Activated CD4-positive, alpha-beta T cell treated with anti-CD3 and anti-CD28 coated beads, Interleukin-2, amount 10 ng/mL, durations not matched to agents 24 days and 14 days (primary cell): Measurements from ENCODE around the gene ZNF354B. TPM values are rescaled to one million over a fixed set of nuclear protein-coding genes. Genes with fewer than 3 reads are reported as not detected.
"Not testable (repeated sequence)": the region's sequence is repeated elsewhere in the genome, so short reads cannot be mapped to it uniquely, and the experiment has no call there.

ENCODE experiments used
- DNase-seq: peaks from one replicate; pipeline ENCODE4 v3.0.0; 2022
- H3K27ac Mint-ChIP-seq: one replicate; pipeline ENCODE4 v1.8.0; 2022; ENCODE audit warnings: mild to moderate bottlenecking, mixed read lengths
- H3K27me3 Mint-ChIP-seq: one replicate; pipeline ENCODE4 v1.8.0; 2022; ENCODE audit warnings: mixed read lengths
- H3K36me3 Mint-ChIP-seq: one replicate; pipeline ENCODE4 v1.8.0; 2022; ENCODE audit warnings: low read depth, mild to moderate bottlenecking, mixed read lengths
- H3K4me1 Mint-ChIP-seq: one replicate; pipeline ENCODE4 v1.8.0; 2021; ENCODE audit warnings: mixed read lengths
- H3K4me3 Mint-ChIP-seq: one replicate; pipeline ENCODE4 v1.8.0; 2022; ENCODE audit warnings: mild to moderate bottlenecking, moderate library complexity, mixed read lengths
- H3K9me3 Mint-ChIP-seq: one replicate; pipeline ENCODE4 v1.8.0; 2021; ENCODE audit warnings: mixed read lengths
- intact Hi-C: fragments of 100-400 bp; cut with micrococcal nuclease; formaldehyde crosslinking; loops from one replicate; pipeline ENCODE4 v1.15.1; 2023
- total RNA-seq: library from RNA; stranded (reverse); gene quantifications from 2 replicates; pipeline ENCODE4 v1.2.3, GENCODE V29; 2022

ZNF354B gene
- total RNA-seq, 1 donor from 2014 or later, result 17.0 TPM

GRCh38 chr5:178851951-178852350, 7.8 kb upstream of the ZNF354B start:
- Mint-ChIP-seq H3K9me3 (peaks cover 6% of the 10 kb centered on the region), H3K4me1 (no peaks in the 10 kb centered on the region), H3K27me3 (no peaks in the 10 kb centered on the region), H3K36me3 (no peaks in the 10 kb centered on the region), H3K27ac (no peak overlapping the region), H3K4me3 (no peak overlapping the region)
- intact Hi-C loops, result no loop called here
- no peak for DNase-seq

- intact Hi-C loops, result no loop called here
- DNase-seq, result no peak
- H3K4me1 Mint-ChIP-seq, result no peaks in the 10 kb centered on the region
- no peak overlapping the region for H3K27ac Mint-ChIP-seq
- no peaks in the 10 kb centered on the region for H3K36me3 Mint-ChIP-seq
- peaks cover 6% of the 10 kb centered on the region for H3K9me3 Mint-ChIP-seq
- H3K4me3 Mint-ChIP-seq, result no peak overlapping the region
- H3K27me3 Mint-ChIP-seq, result no peaks in the 10 kb centered on the region
Observed at GRCh38 chr5:178854284-178854683, 5.5 kb upstream of the ZNF354B start.

GRCh38 chr5:178860615-178861014, 862 bp downstream of the ZNF354B start:
- peaks cover 40% of the 10 kb centered on the region for H3K36me3 Mint-ChIP-seq
- H3K27ac Mint-ChIP-seq, DNase-seq, H3K27me3 Mint-ChIP-seq, intact Hi-C loops, H3K9me3 Mint-ChIP-seq: not testable (repeated sequence)
- H3K4me3 Mint-ChIP-seq, result peak overlapping the region; percentile 78
- peaks cover 16% of the 10 kb centered on the region for H3K4me1 Mint-ChIP-seq

GRCh38 chr5:178861627-178862026, 1.9 kb downstream of the ZNF354B start:
- H3K9me3 Mint-ChIP-seq, result peaks cover 15% of the 10 kb centered on the region

GRCh38 chr5:178866946-178867345, 7.2 kb downstream of the ZNF354B start:
- intact Hi-C loops, result no loop called here

More at GRCh38 chr5:178861627-178862026, 1.9 kb downstream of the ZNF354B start:
- H3K4me1 Mint-ChIP-seq, result peaks cover 16% of the 10 kb centered on the region
- intact Hi-C loops, result no loop called here
- no peaks in the 10 kb centered on the region for H3K27me3 Mint-ChIP-seq
- H3K36me3 Mint-ChIP-seq, result peaks cover 51% of the 10 kb centered on the region
- no peak overlapping the region for H3K27ac Mint-ChIP-seq
- DNase-seq, result no peak
- H3K4me3 Mint-ChIP-seq, result peak overlapping the region; percentile 79

GRCh38 chr5:178869577-178869976, 9.8 kb downstream of the ZNF354B start:
- Mint-ChIP-seq H3K36me3 (peaks cover 95% of the 10 kb centered on the region), H3K4me3 (no peak overlapping the region), H3K27me3 (no peaks in the 10 kb centered on the region), H3K4me1 (no peaks in the 10 kb centered on the region), H3K27ac (no peak overlapping the region), H3K9me3 (peaks cover 60% of the 10 kb centered on the region)
- intact Hi-C loops, result no loop called here
- DNase-seq, result no peak

More at GRCh38 chr5:178866946-178867345, 7.2 kb downstream of the ZNF354B start:
- Mint-ChIP-seq H3K36me3 (peaks cover 88% of the 10 kb centered on the region), H3K27ac (no peak overlapping the region), H3K27me3 (no peaks in the 10 kb centered on the region), H3K4me1 (peaks cover 5% of the 10 kb centered on the region), H3K4me3 (no peak overlapping the region), H3K9me3 (peaks cover 43% of the 10 kb centered on the region)
- DNase-seq, result no peak

- Mint-ChIP-seq H3K27ac (no peak overlapping the region), H3K27me3 (no peaks in the 10 kb centered on the region), H3K36me3 (peaks cover 96% of the 10 kb centered on the region), H3K4me3 (no peak overlapping the region), H3K4me1 (no peaks in the 10 kb centered on the region), H3K9me3 (peaks cover 65% of the 10 kb centered on the region)
- no peak for DNase-seq
- intact Hi-C loops, result no loop called here
Observed at GRCh38 chr5:178870411-178870810, 10.7 kb downstream of the ZNF354B start.

GRCh38 chr5:178872302-178872701, 12.5 kb downstream of the ZNF354B start:
- Mint-ChIP-seq H3K9me3 (peaks cover 67% of the 10 kb centered on the region), H3K27ac (no peak overlapping the region)
- intact Hi-C loops, result no loop called here

GRCh38 chr5:178883115-178883694, 23.5 kb downstream of the ZNF354B start:
- H3K4me1 Mint-ChIP-seq, intact Hi-C loops: not testable (repeated sequence)
- peaks cover 32% of the 10 kb centered on the region for H3K9me3 Mint-ChIP-seq

More at GRCh38 chr5:178872302-178872701, 12.5 kb downstream of the ZNF354B start:
- no peaks in the 10 kb centered on the region for H3K27me3 Mint-ChIP-seq
- no peak overlapping the region for H3K4me3 Mint-ChIP-seq
- peaks cover 96% of the 10 kb centered on the region for H3K36me3 Mint-ChIP-seq
- DNase-seq, result no peak
- H3K4me1 Mint-ChIP-seq, result no peaks in the 10 kb centered on the region

GRCh38 chr5:178883815-178884430, 24.2 kb downstream of the ZNF354B start:
- intact Hi-C loops, result no loop called here
- no peaks in the 10 kb centered on the region for H3K4me1 Mint-ChIP-seq
- H3K27me3 Mint-ChIP-seq, result no peaks in the 10 kb centered on the region
- H3K27ac Mint-ChIP-seq, result no peak overlapping the region
- H3K36me3 Mint-ChIP-seq, result peaks cover 86% of the 10 kb centered on the region
- no peak overlapping the region for H3K4me3 Mint-ChIP-seq
- H3K9me3 Mint-ChIP-seq, result peaks cover 36% of the 10 kb centered on the region
- DNase-seq, result no peak

More at GRCh38 chr5:178883115-178883694, 23.5 kb downstream of the ZNF354B start:
- H3K36me3 Mint-ChIP-seq, result peaks cover 84% of the 10 kb centered on the region
- H3K27me3 Mint-ChIP-seq, H3K27ac Mint-ChIP-seq, DNase-seq, H3K4me3 Mint-ChIP-seq: not testable (repeated sequence)

GRCh38 chr5:178895615-178896571, 36.1 kb downstream of the ZNF354B start, which contains the start of gene ZFP2:
TSS of gene ZFP2 (plus strand) at chr5:178895913. CDS start at chr5:178931314, 35,401 bp downstream.
- H3K4me3 Mint-ChIP-seq, result peak within 1 kb of the TSS; percentile 64
- H3K27me3 Mint-ChIP-seq, result no peaks in the 10 kb centered on the region
- peak; percentile 58 for DNase-seq
- intact Hi-C loops, result no loop called here
- no peaks in the 10 kb centered on the region for H3K4me1 Mint-ChIP-seq
- no peak within 1 kb of the TSS for H3K27ac Mint-ChIP-seq
- H3K9me3 Mint-ChIP-seq, result peaks cover 39% of the 10 kb centered on the region
- H3K36me3 Mint-ChIP-seq, result peaks cover 3% of the 10 kb centered on the region

GRCh38 chr5:178899289-178899688, 39.5 kb downstream of the ZNF354B start:
- H3K9me3 Mint-ChIP-seq, result peaks cover 42% of the 10 kb centered on the region
- intact Hi-C loops, result no loop called here
- H3K4me1 Mint-ChIP-seq, result no peaks in the 10 kb centered on the region
- no peak for DNase-seq
- H3K27me3 Mint-ChIP-seq, result no peaks in the 10 kb centered on the region
- H3K27ac Mint-ChIP-seq, result no peak overlapping the region
- no peak overlapping the region for H3K4me3 Mint-ChIP-seq
- peaks cover 2% of the 10 kb centered on the region for H3K36me3 Mint-ChIP-seq

- Mint-ChIP-seq H3K4me3 (no peak overlapping the region), H3K27me3 (no peaks in the 10 kb centered on the region), H3K36me3 (peaks cover 1% of the 10 kb centered on the region), H3K27ac (no peak overlapping the region), H3K9me3 (peaks cover 24% of the 10 kb centered on the region), H3K4me1 (no peaks in the 10 kb centered on the region)
- no peak for DNase-seq
- intact Hi-C loops, result no loop called here
Observed at GRCh38 chr5:178902849-178903248, 43.1 kb downstream of the ZNF354B start.
